WTC11 (cell line): Measurements from ENCODE around the gene IRF3. TPM values are rescaled to one million over a fixed set of nuclear protein-coding genes. Genes with fewer than 3 reads are reported as not detected.

ENCODE experiments used
- ATAC-seq: fragments of 200-7000 bp; cut with Tn5 transposase; 2 replicates; pipeline ENCODE4 v1.10.0; 2021; ENCODE audit warnings: mild to moderate bottlenecking, moderate library complexity
- CTCF ChIA-PET: fragments of 300-600 bp; sonication (Branson Sonifier 250); formaldehyde crosslinking; loops from one replicate; lab custom pipeline; 2021; ENCODE audit warnings: antibody characterized with exemption; lab: Charles Lee
- POLR2A ChIA-PET: fragments of 350-600 bp; sonication (Branson Sonifier 250); formaldehyde crosslinking; loops from one replicate; lab custom pipeline; 2021; ENCODE audit warnings: antibody characterized with exemption; lab: Charles Lee
- DNase-seq: peaks from one replicate; pipeline ENCODE4 v3.0.0; 2021; ENCODE audit warnings: low spot score
- H3K27ac Mint-ChIP-seq: 2 replicates; pipeline ENCODE4 v1.8.0; 2021; ENCODE audit warnings: mixed read lengths
- H3K27me3 Mint-ChIP-seq: 2 replicates; pipeline ENCODE4 v1.8.0; 2021; ENCODE audit warnings: low read depth, mild to moderate bottlenecking, moderate library complexity, mixed read lengths
- H3K36me3 Mint-ChIP-seq: 2 replicates; pipeline ENCODE4 v1.8.0; 2021; ENCODE audit warnings: mixed read lengths
- H3K4me1 Mint-ChIP-seq: 2 replicates; pipeline ENCODE4 v1.8.0; 2022; ENCODE audit warnings: mixed read lengths
- H3K4me3 Mint-ChIP-seq: 2 replicates; pipeline ENCODE4 v1.8.0; 2021; ENCODE audit warnings: mild to moderate bottlenecking, moderate library complexity, mixed read lengths
- H3K9me3 Mint-ChIP-seq: 2 replicates; pipeline ENCODE4 v1.8.0; 2021; ENCODE audit warnings: mixed read lengths
- ATF3 ChIP-seq: sonication (generic); formaldehyde crosslinking; conservative IDR thresholded peaks from 2 replicates; pipeline ENCODE4 v1.8.1; 2022; ENCODE audit warnings: mild to moderate bottlenecking, missing genetic modification reagents
- CTCF ChIP-seq: fragments of 200-600 bp; IDR thresholded peaks from 2 replicates; pipeline ENCODE4 v1.8.0; 2022; ENCODE audit warnings: antibody characterized with exemption
- E2F1 ChIP-seq: sonication (generic); formaldehyde crosslinking; IDR thresholded peaks from 2 replicates; pipeline ENCODE4 v1.8.0; 2022; ENCODE audit warnings: mild to moderate bottlenecking, missing genetic modification reagents
- E2F4 ChIP-seq: sonication (generic); formaldehyde crosslinking; IDR thresholded peaks from 2 replicates; pipeline ENCODE4 v1.8.1; 2022; ENCODE audit warnings: low read depth, mild to moderate bottlenecking, moderate library complexity, missing genetic modification reagents, borderline replicate concordance
- E2F5 ChIP-seq: sonication (generic); formaldehyde crosslinking; IDR thresholded peaks from 2 replicates; pipeline ENCODE4 v1.8.1; 2022; ENCODE audit warnings: mild to moderate bottlenecking, moderate library complexity, missing genetic modification reagents
- ELF4 ChIP-seq: sonication (generic); formaldehyde crosslinking; IDR thresholded peaks from 2 replicates; pipeline ENCODE4 v1.8.1; 2022; ENCODE audit warnings: low read depth, mild to moderate bottlenecking, moderate library complexity, missing genetic modification reagents
- ETV6 ChIP-seq: sonication (generic); formaldehyde crosslinking; IDR thresholded peaks from 2 replicates; pipeline ENCODE4 v1.8.1; 2022; ENCODE audit warnings: mild to moderate bottlenecking, missing genetic modification reagents
- FOXP1 ChIP-seq: sonication (generic); formaldehyde crosslinking; IDR thresholded peaks from 2 replicates; pipeline ENCODE4 v1.8.0; 2022; ENCODE audit warnings: missing genetic modification reagents, mild to moderate bottlenecking, moderate library complexity, borderline replicate concordance
- FOXP4 ChIP-seq: sonication (generic); formaldehyde crosslinking; IDR thresholded peaks from 2 replicates; pipeline ENCODE4 v1.8.0; 2022; ENCODE audit warnings: mild to moderate bottlenecking, missing genetic modification reagents
- NR1H2 ChIP-seq: sonication (generic); formaldehyde crosslinking; IDR thresholded peaks from 2 replicates; pipeline ENCODE4 v1.9.0; 2021; ENCODE audit warnings: mild to moderate bottlenecking, moderate library complexity, missing genetic modification reagents
- PREB ChIP-seq: sonication (generic); formaldehyde crosslinking; IDR thresholded peaks from 2 replicates; pipeline ENCODE4 v1.8.1; 2022; ENCODE audit warnings: mild to moderate bottlenecking, missing genetic modification reagents, moderate library complexity, borderline replicate concordance
- PRRX2 ChIP-seq: fragments of 250-450 bp; sonication (Bioruptor Pico); IDR thresholded peaks from 2 replicates; pipeline ENCODE4 v1.8.0; 2021; ENCODE audit warnings: mild to moderate bottlenecking
- SP1 ChIP-seq: sonication (generic); formaldehyde crosslinking; conservative IDR thresholded peaks from 2 replicates; pipeline ENCODE4 v1.8.1; 2022; ENCODE audit warnings: missing genetic modification reagents
- TEAD1 ChIP-seq: sonication (generic); formaldehyde crosslinking; IDR thresholded peaks from 2 replicates; pipeline ENCODE4 v1.8.0; 2022; ENCODE audit warnings: mild to moderate bottlenecking, missing genetic modification reagents
- ZNF219 ChIP-seq: sonication (generic); formaldehyde crosslinking; IDR thresholded peaks from 2 replicates; pipeline ENCODE4 v1.8.0; 2023; ENCODE audit warnings: missing genetic modification reagents, mild to moderate bottlenecking, borderline replicate concordance
- ZNF512 ChIP-seq: sonication (generic); formaldehyde crosslinking; IDR thresholded peaks from 2 replicates; pipeline ENCODE4 v1.8.1; 2022; ENCODE audit warnings: missing genetic modification reagents, borderline replicate concordance
- total RNA-seq: library from RNA; stranded (reverse); gene quantifications from 3 replicates; pipeline ENCODE4 v1.2.3, GENCODE V29; 2021
- TF ChIP-seq, protein P1 (sequence below): sonication (generic); formaldehyde crosslinking; IDR thresholded peaks from 2 replicates; pipeline ENCODE4 v1.8.1; 2022; ENCODE audit warnings: low read depth, missing genetic modification reagents, borderline replicate concordance
- TF ChIP-seq, protein P2 (sequence below): sonication (generic); formaldehyde crosslinking; IDR thresholded peaks from 2 replicates; pipeline ENCODE4 v1.8.1; 2023; ENCODE audit warnings: mild to moderate bottlenecking, missing genetic modification reagents, borderline replicate concordance

The IRF3 gene
- total RNA-seq, 1 experiment from 2014 or later, result 165 TPM

GRCh38 chr19:49666120-49666444, 425 bp upstream of the IRF3 start (continued):
- TF ChIP-seq, protein P1, sequence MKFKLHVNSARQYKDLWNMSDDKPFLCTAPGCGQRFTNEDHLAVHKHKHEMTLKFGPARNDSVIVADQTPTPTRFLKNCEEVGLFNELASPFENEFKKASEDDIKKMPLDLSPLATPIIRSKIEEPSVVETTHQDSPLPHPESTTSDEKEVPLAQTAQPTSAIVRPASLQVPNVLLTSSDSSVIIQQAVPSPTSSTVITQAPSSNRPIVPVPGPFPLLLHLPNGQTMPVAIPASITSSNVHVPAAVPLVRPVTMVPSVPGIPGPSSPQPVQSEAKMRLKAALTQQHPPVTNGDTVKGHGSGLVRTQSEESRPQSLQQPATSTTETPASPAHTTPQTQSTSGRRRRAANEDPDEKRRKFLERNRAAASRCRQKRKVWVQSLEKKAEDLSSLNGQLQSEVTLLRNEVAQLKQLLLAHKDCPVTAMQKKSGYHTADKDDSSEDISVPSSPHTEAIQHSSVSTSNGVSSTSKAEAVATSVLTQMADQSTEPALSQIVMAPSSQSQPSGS (CRISPR knock-in tag), result no peak
- TF ChIP-seq E2F5 (no peak), ELF4 (CRISPR knock-in tag) (no peak), PREB (CRISPR knock-in tag) (no peak)

DNA sequence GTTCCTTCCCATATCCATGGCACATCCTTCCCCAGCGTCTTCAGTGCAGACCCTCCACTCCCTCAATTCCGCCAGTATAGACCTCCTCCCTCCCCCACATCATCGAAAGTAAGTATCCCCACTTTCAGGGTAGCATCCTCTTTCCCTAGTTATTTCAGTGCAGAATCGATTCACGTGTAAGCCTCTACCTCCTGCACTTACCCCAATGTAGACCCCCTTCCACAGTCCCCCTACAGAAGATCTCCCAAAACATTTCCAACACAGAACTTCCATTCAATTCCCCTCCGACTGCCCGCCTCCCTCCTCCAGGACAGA, 664 bp downstream of the IRF3 start:
- Mint-ChIP-seq H3K36me3 (peaks cover 44% of the 10 kb centered on the region), H3K4me1 (peaks cover 12% of the 10 kb centered on the region), H3K4me3 (peak overlapping the region; percentile 98), H3K27me3 (no peaks in the 10 kb centered on the region; the same call in 1 of the 2 replicates), H3K27ac (peak overlapping the region; percentile 98), H3K9me3 (peaks cover 5% of the 10 kb centered on the region)
- ChIA-PET POLR2A (interaction anchor here (1.0 to 2.7 kb wide), 6 partner anchors 11 to 107 kb away, joined by 4 to 29 read pairs (median 6); partner anchors contain the start of genes PRMT1, RRAS and SCAF1), CTCF (interaction anchor here (0.7 to 3.6 kb wide), 11 partner anchors 10 to 302 kb away, joined by 3 to 35 read pairs (median 9); partner anchors contain the start of genes PRMT1, RRAS, SCAF1 and TEAD2)
- ATAC-seq (0 out of 2 replicates have a peak, but pooled peaks have one; percentile 1), DNase-seq (no peak)
- TF ChIP-seq ATF3 (no peak), ETV6 (CRISPR knock-in tag) (no peak), CTCF (no peak), ZNF219 (no peak), E2F1 (CRISPR knock-in tag) (no peak), PRRX2 (CRISPR knock-in tag) (no peak), NR1H2 (CRISPR knock-in tag) (no peak), E2F4 (CRISPR knock-in tag) (no peak), FOXP1 (CRISPR knock-in tag) (no peak), SP1 (CRISPR knock-in tag) (no peak), FOXP4 (CRISPR knock-in tag) (no peak), ZNF512 (CRISPR knock-in tag) (no peak), TEAD1 (CRISPR knock-in tag) (no peak)
- TF ChIP-seq, protein P2, sequence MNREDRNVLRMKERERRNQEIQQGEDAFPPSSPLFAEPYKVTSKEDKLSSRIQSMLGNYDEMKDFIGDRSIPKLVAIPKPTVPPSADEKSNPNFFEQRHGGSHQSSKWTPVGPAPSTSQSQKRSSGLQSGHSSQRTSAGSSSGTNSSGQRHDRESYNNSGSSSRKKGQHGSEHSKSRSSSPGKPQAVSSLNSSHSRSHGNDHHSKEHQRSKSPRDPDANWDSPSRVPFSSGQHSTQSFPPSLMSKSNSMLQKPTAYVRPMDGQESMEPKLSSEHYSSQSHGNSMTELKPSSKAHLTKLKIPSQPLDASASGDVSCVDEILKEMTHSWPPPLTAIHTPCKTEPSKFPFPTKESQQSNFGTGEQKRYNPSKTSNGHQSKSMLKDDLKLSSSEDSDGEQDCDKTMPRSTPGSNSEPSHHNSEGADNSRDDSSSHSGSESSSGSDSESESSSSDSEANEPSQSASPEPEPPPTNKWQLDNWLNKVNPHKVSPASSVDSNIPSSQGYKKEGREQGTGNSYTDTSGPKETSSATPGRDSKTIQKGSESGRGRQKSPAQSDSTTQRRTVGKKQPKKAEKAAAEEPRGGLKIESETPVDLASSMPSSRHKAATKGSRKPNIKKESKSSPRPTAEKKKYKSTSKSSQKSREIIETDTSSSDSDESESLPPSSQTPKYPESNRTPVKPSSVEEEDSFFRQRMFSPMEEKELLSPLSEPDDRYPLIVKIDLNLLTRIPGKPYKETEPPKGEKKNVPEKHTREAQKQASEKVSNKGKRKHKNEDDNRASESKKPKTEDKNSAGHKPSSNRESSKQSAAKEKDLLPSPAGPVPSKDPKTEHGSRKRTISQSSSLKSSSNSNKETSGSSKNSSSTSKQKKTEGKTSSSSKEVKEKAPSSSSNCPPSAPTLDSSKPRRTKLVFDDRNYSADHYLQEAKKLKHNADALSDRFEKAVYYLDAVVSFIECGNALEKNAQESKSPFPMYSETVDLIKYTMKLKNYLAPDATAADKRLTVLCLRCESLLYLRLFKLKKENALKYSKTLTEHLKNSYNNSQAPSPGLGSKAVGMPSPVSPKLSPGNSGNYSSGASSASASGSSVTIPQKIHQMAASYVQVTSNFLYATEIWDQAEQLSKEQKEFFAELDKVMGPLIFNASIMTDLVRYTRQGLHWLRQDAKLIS, result no peak
